H1 (cell line): ENCODE data around the gene RMDN2. TPM values are rescaled to one million over a fixed set of nuclear protein-coding genes. Genes with fewer than 3 reads are reported as not detected.

Experiments
- EGR1 ChIP-seq: IDR thresholded peaks from 2 replicates; pipeline ENCODE4 v1.6.1; 2011; ENCODE audit warnings: low read depth, low read length, borderline replicate concordance
- polyA plus RNA-seq, 7 experiments: library from polyadenylated mRNA; depleted of rRNA in 3 of 7; stranded (reverse) in 5 of 7; unstranded in 2 of 7; fragments of >200 nt in 5 of 7; fragments of 200-250 nt in 2 of 7; gene quantifications; 1 replicate in 5 of 7; 2 replicates in 1 of 7; 4 replicates in 1 of 7; pipeline versions ENCODE4 v1.2.1 to v1.2.3, GENCODE V29; 2011 to 2013; ENCODE audit warnings: missing spikeins in 2 of 7, mixed read lengths in 2 of 7
- total RNA-seq: library from RNA; stranded (reverse); fragmentation: NEBNext Ultra II Directional; extraction: Animal tissue kit (Norgen Biotek cat#: 25700); gene quantifications from 2 replicates; pipeline ENCODE4 v1.2.1, GENCODE V29; 2021

The RMDN2 gene
- total and polyA plus RNA-seq, 2 of the 8 experiments (the other 6 are each of a cell fraction or from before 2014, with no cell fraction given) = 0.53 to 3.0 TPM

GRCh38 chr2:38028829-38029228 is 103.7 kb downstream of the RMDN2 start (continued):
- TF ChIP-seq EGR1 = no peak
